Measurements from ENCODE around the gene SLC22A23.
"Not testable (repeated sequence)": the region's sequence is repeated elsewhere in the genome, so short reads cannot be mapped to it uniquely, and the experiment has no call there.

The SLC22A23 gene

GRCh38 chr6:3244003-3244831 is 212.6 kb downstream of the SLC22A23 start:
- H3K27me3 ChIP-seq (ENCODE audit: insufficient read depth, insufficient read length), result no peaks in the 10 kb centered on the region
- H3K9me3 ChIP-seq (ENCODE audit: insufficient read depth, low read length), result no peaks in the 10 kb centered on the region
- H3K36me3 ChIP-seq (ENCODE audit: insufficient read depth, insufficient read length, low read length), result no peaks in the 10 kb centered on the region
- TF ChIP-seq YY1 (IDR thresholded peaks at IDR 0.05; ENCODE audit: insufficient read depth, insufficient read length), result no peak
- TF ChIP-seq SUZ12 (IDR thresholded peaks at IDR 0.05; ENCODE audit: extremely low read depth, insufficient read depth, insufficient read length), result no peak
- TF ChIP-seq ZNF274 (IDR thresholded peaks at IDR 0.05; ENCODE audit: low read depth, low read length), result no peak
- DNase-seq (ENCODE audit: low read depth, low spot score), result no peak
- H3K4me3 ChIP-seq (ENCODE audit: insufficient read length, low read depth), result no peak overlapping the region
- H3K4me1 ChIP-seq (ENCODE audit: insufficient read depth, insufficient read length), result peaks cover under 1% of the 10 kb centered on the region
- no peak overlapping the region for H3K9ac ChIP-seq (ENCODE audit: insufficient read length, low read depth)

- Histone ChIP-seq H3K4me3 (ENCODE audit: insufficient read length, low read depth) (no peak overlapping the region), H3K36me3 (ENCODE audit: insufficient read depth, insufficient read length, low read length) (no peaks in the 10 kb centered on the region), H3K9me3 (ENCODE audit: insufficient read depth, low read length) (no peaks in the 10 kb centered on the region), H3K9ac (ENCODE audit: insufficient read length, low read depth) (no peak overlapping the region), H3K4me1 (ENCODE audit: insufficient read depth, insufficient read length) (no peaks in the 10 kb centered on the region), H3K27me3 (ENCODE audit: insufficient read depth, insufficient read length) (no peaks in the 10 kb centered on the region)
- TF ChIP-seq SUZ12 (IDR thresholded peaks at IDR 0.05; ENCODE audit: extremely low read depth, insufficient read depth, insufficient read length) (no peak), YY1 (IDR thresholded peaks at IDR 0.05; ENCODE audit: insufficient read depth, insufficient read length) (no peak), ZNF274 (IDR thresholded peaks at IDR 0.05; ENCODE audit: low read depth, low read length) (no peak)
- no peak for DNase-seq (ENCODE audit: low read depth, low spot score)
These were observed 214.1 kb downstream of the SLC22A23 start for GRCh38 chr6:3242768-3243167.

GRCh38 chr6:3241745-3242144 is 215.1 kb downstream of the SLC22A23 start:
- H3K36me3 ChIP-seq (ENCODE audit: insufficient read depth, insufficient read length, low read length); H3K27me3 ChIP-seq (ENCODE audit: insufficient read depth, insufficient read length); H3K9ac ChIP-seq (ENCODE audit: insufficient read length, low read depth); H3K4me3 ChIP-seq (ENCODE audit: insufficient read length, low read depth); DNase-seq (ENCODE audit: low read depth, low spot score); H3K9me3 ChIP-seq (ENCODE audit: insufficient read depth, low read length); H3K4me1 ChIP-seq (ENCODE audit: insufficient read depth, insufficient read length): not testable (repeated sequence)

DNA sequence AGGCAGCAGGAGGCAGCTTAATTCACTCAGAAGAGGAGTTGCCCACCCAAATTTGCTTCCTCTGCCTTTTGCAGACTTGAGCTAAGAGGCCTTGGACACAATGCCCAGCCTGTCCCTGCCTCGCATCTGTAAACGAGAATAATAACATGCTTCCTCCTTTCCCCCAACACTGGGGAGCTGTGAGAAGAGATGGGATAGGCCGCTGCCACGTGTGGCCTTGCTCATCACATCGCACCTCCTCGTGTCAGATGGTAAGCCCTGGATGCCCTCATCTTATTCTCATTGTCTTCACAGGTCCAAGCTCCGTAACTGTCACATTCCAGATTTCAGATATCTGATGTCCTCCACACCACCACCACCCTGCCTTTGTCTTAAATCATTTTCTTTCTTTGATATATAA is 216.3 kb downstream of the SLC22A23 start:
- no peak for TF ChIP-seq SUZ12 (IDR thresholded peaks at IDR 0.05; ENCODE audit: extremely low read depth, insufficient read depth, insufficient read length)
- no peak for TF ChIP-seq YY1 (IDR thresholded peaks at IDR 0.05; ENCODE audit: insufficient read depth, insufficient read length)
- TF ChIP-seq ZNF274 (IDR thresholded peaks at IDR 0.05; ENCODE audit: low read depth, low read length), result no peak
- Histone ChIP-seq H3K36me3 (ENCODE audit: insufficient read depth, insufficient read length, low read length) (no peaks in the 10 kb centered on the region), H3K9me3 (ENCODE audit: insufficient read depth, low read length) (no peaks in the 10 kb centered on the region), H3K4me3 (ENCODE audit: insufficient read length, low read depth) (no peak overlapping the region), H3K4me1 (ENCODE audit: insufficient read depth, insufficient read length) (no peaks in the 10 kb centered on the region), H3K9ac (ENCODE audit: insufficient read length, low read depth) (no peak overlapping the region), H3K27me3 (ENCODE audit: insufficient read depth, insufficient read length) (no peaks in the 10 kb centered on the region)
- no peak for DNase-seq (ENCODE audit: low read depth, low spot score)

DNA sequence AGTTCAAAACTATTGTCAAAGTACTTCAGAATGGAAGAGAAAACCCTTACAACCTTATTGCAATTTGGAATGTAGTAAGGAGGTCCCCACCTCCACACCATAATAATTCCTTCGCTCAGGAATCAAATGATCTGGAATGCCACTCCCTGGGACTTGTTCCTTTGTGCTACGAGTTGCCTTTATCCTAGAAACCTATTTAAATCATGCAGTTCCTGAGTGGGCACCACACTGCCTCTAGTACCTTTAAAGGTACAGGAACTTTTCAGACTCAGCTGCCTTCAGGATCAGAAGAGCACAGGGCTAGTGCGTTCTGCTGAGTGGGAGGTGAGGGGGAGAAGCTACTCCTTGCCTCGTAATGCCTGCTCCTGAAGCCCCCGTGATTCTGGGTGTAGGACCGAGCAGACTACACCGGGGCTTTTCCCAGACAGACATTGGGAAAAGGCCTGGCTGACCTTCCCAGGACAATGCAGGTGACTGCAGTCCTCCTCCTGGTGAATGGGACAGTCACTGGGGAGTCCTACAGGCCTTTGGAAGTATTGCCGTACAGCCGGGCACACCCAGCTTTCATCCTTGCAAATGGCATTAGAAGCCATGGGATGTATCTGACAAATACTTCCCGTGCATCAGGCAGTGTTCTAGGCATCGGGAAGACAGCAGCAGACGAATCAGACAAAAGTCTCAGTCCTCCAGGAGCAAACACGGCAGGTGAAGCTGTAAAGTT is 217.6 kb downstream of the SLC22A23 start:
- no peaks in the 10 kb centered on the region for H3K9me3 ChIP-seq (ENCODE audit: insufficient read depth, low read length)
- no peak for DNase-seq (ENCODE audit: low read depth, low spot score)
- no peaks in the 10 kb centered on the region for H3K27me3 ChIP-seq (ENCODE audit: insufficient read depth, insufficient read length)
- TF ChIP-seq SUZ12 (IDR thresholded peaks at IDR 0.05; ENCODE audit: extremely low read depth, insufficient read depth, insufficient read length) (no peak), ZNF274 (IDR thresholded peaks at IDR 0.05; ENCODE audit: low read depth, low read length) (no peak), YY1 (IDR thresholded peaks at IDR 0.05; ENCODE audit: insufficient read depth, insufficient read length) (no peak)
- H3K36me3 ChIP-seq (ENCODE audit: insufficient read depth, insufficient read length, low read length), result no peaks in the 10 kb centered on the region
- H3K9ac ChIP-seq (ENCODE audit: insufficient read length, low read depth), result no peak overlapping the region
- H3K4me3 ChIP-seq (ENCODE audit: insufficient read length, low read depth), result no peak overlapping the region
- H3K4me1 ChIP-seq (ENCODE audit: insufficient read depth, insufficient read length), result no peaks in the 10 kb centered on the region

DNA sequence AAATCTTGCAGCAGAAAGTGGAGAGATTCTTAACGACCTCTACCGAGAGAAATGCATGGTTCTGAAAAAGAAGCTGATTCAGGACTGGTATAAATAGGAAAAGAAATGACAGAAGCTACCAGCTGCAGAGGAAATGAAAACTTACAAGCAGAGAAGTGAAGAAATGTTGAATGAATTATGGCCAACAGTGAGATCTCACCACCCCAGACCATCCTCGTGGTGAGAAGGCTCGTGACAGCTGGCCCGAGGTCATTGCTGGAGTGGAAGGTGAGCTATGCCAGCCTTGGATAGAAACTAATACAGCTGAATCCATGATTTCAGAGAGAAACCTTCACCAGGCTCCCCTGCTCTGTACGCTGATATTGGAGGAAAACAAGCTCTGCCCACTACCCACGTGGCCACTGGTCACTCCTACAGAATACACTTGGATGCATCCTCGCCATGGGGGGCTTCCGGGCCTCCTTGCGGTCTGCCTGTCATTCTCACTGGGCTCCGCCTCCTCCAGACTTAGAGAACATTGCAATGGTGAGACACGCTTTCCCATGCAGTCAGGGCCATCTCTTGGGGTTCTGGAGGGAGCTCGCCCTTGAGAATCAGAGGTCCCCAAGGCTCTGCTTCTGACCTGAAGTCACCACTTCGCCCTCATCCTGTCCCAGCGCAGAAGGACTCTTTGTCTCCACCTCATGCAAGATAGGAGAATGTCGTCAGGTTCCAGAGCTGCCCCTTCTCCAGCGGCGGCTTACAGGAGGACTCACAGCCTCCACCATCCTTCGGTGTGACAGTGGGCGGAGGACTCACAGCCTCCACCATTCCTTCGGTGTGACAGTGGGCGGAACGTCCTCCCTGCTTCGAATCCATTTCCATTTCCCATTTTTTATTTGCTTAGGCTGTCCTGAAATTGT is 218.8 kb downstream of the SLC22A23 start:
- no peak for DNase-seq (ENCODE audit: low read depth, low spot score)
- TF ChIP-seq ZNF274 (IDR thresholded peaks at IDR 0.05; ENCODE audit: low read depth, low read length) (no peak), YY1 (IDR thresholded peaks at IDR 0.05; ENCODE audit: insufficient read depth, insufficient read length) (no peak), SUZ12 (IDR thresholded peaks at IDR 0.05; ENCODE audit: extremely low read depth, insufficient read depth, insufficient read length) (no peak)
- Histone ChIP-seq H3K4me3 (ENCODE audit: insufficient read length, low read depth) (no peak overlapping the region), H3K36me3 (ENCODE audit: insufficient read depth, insufficient read length, low read length) (no peaks in the 10 kb centered on the region), H3K9me3 (ENCODE audit: insufficient read depth, low read length) (no peaks in the 10 kb centered on the region), H3K9ac (ENCODE audit: insufficient read length, low read depth) (no peak overlapping the region), H3K4me1 (ENCODE audit: insufficient read depth, insufficient read length) (no peaks in the 10 kb centered on the region), H3K27me3 (ENCODE audit: insufficient read depth, insufficient read length) (peaks cover 5% of the 10 kb centered on the region)

- H3K27me3 ChIP-seq (ENCODE audit: insufficient read depth, insufficient read length), result peaks cover 16% of the 10 kb centered on the region
- H3K9me3 ChIP-seq (ENCODE audit: insufficient read depth, low read length), result no peaks in the 10 kb centered on the region
- no peaks in the 10 kb centered on the region for H3K4me1 ChIP-seq (ENCODE audit: insufficient read depth, insufficient read length)
- DNase-seq (ENCODE audit: low read depth, low spot score), result no peak
- TF ChIP-seq SUZ12 (IDR thresholded peaks at IDR 0.05; ENCODE audit: extremely low read depth, insufficient read depth, insufficient read length) (no peak), YY1 (IDR thresholded peaks at IDR 0.05; ENCODE audit: insufficient read depth, insufficient read length) (no peak), ZNF274 (IDR thresholded peaks at IDR 0.05; ENCODE audit: low read depth, low read length) (no peak)
- no peaks in the 10 kb centered on the region for H3K36me3 ChIP-seq (ENCODE audit: insufficient read depth, insufficient read length, low read length)
- H3K4me3 ChIP-seq (ENCODE audit: insufficient read length, low read depth), result no peak overlapping the region
- no peak overlapping the region for H3K9ac ChIP-seq (ENCODE audit: insufficient read length, low read depth)
These were observed 220.8 kb downstream of the SLC22A23 start for GRCh38 chr6:3236005-3236404.
